HG03521 (cell line): ENCODE results near the gene ZBTB46.

Source experiments
- ATAC-seq: cut with Tn5 transposase; IDR thresholded peaks from one replicate; pipeline ENCODE4 v1.9.1; 2021; ENCODE audit warnings: mild to moderate bottlenecking, moderate library complexity; ENCODE audit not compliant: unreplicated experiment

Gene ZBTB46

GRCh38 chr20:63707558-63708300 lies 123.3 kb downstream of the ZBTB46 start, which contains the start of the genes ARFRP1 and ZGPAT:
Gene ARFRP1, minus strand, starts transcription at chr20:63707976. Its CDS starts 885 bp downstream, at chr20:63707091.
Gene ZGPAT, plus strand, starts transcription at chr20:63708039. Its CDS starts 542 bp downstream, at chr20:63708581.
- peak; percentile 60 for ATAC-seq

- peak; percentile 25 for ATAC-seq
Observed at GRCh38 chr20:63706852-63707557, 124.1 kb downstream of the ZBTB46 start.

GRCh38 chr20:63706027-63706695 lies 124.9 kb downstream of the ZBTB46 start:
- ATAC-seq = no peak

- no peak for ATAC-seq
Observed at GRCh38 chr20:63705232-63706026, 125.6 kb downstream of the ZBTB46 start.

GRCh38 chr20:63704749-63705117 lies 126.3 kb downstream of the ZBTB46 start:
- ATAC-seq = no peak

- no peak for ATAC-seq
Observed at GRCh38 chr20:63703976-63704748, 126.9 kb downstream of the ZBTB46 start.

GRCh38 chr20:63703471-63703975 lies 127.5 kb downstream of the ZBTB46 start:
- no peak for ATAC-seq

- ATAC-seq = no peak
Observed at GRCh38 chr20:63702751-63703470, 128.2 kb downstream of the ZBTB46 start.

- ATAC-seq = no peak
Observed at GRCh38 chr20:63702036-63702665, 128.9 kb downstream of the ZBTB46 start.

- no peak for ATAC-seq
Observed at GRCh38 chr20:63701329-63702035, 129.6 kb downstream of the ZBTB46 start.

GRCh38 chr20:63701051-63701328 lies 130.1 kb downstream of the ZBTB46 start:
- no peak for ATAC-seq

- ATAC-seq = no peak
Observed at GRCh38 chr20:63700199-63701050, 130.6 kb downstream of the ZBTB46 start.

GRCh38 chr20:63699466-63700198 lies 131.4 kb downstream of the ZBTB46 start:
- ATAC-seq = no peak

- ATAC-seq = no peak
Observed at GRCh38 chr20:63698739-63699465, 132.2 kb downstream of the ZBTB46 start.

- ATAC-seq = no peak
Observed at GRCh38 chr20:63697868-63698545, 133.1 kb downstream of the ZBTB46 start.
